OCI-LY3 (cell line): ENCODE results near the gene EFR3B.
"Not testable (repeated sequence)": the region's sequence is repeated elsewhere in the genome, so short reads cannot be mapped to it uniquely, and the experiment has no call there.

Source experiments
- H2AFZ ChIP-seq: fragments of 200-600, 300-600 bp; shearing (Covaris generic); 2 replicates; pipeline ENCODE4 v1.6.0; 2014; ENCODE audit warnings: antibody characterized with exemption, low read depth, low read length
- H3K27ac ChIP-seq: fragments of 200-600, 300-600 bp; sonication (generic); 2 replicates; pipeline ENCODE4 v1.5.1; 2014; ENCODE audit warnings: mild to moderate bottlenecking, low read length, moderate library complexity, mixed read lengths
- H3K27me3 ChIP-seq: fragments of 200-600, 300-600 bp; sonication (generic); 2 replicates; pipeline ENCODE4 v1.6.1; 2014; ENCODE audit warnings: low read depth, low read length, mixed read lengths
- H3K36me3 ChIP-seq: fragments of 200-600, 300-600 bp; sonication (generic); replicated peaks from 2 replicates; pipeline ENCODE3; 2014; ENCODE audit warnings: low read depth, low read length, mixed read lengths
- H3K4me1 ChIP-seq: fragments of 300-600, 200-600 bp; sonication (generic); 2 replicates; pipeline ENCODE4 v1.6.1; 2014; ENCODE audit warnings: low read length, mixed read lengths
- H3K4me2 ChIP-seq: fragments of 200-600, 300-600 bp; sonication (generic); 2 replicates; pipeline ENCODE4 v1.6.1; 2014; ENCODE audit warnings: low read length, mixed read lengths
- H3K4me3 ChIP-seq: fragments of 300-600, 200-600 bp; sonication (generic); 2 replicates; pipeline ENCODE4 v1.5.1; 2014; ENCODE audit warnings: antibody characterized with exemption, mild to moderate bottlenecking, low read length, moderate library complexity
- H3K79me2 ChIP-seq: fragments of 300-600, 200-600 bp; shearing (Covaris generic); 2 replicates; pipeline ENCODE4 v1.6.1; 2014; ENCODE audit warnings: mild to moderate bottlenecking, low read length, mixed read lengths
- H3K9ac ChIP-seq: fragments of 300-600, 200-600 bp; shearing (Covaris generic); 2 replicates; pipeline ENCODE4 v1.6.0; 2014; ENCODE audit warnings: mild to moderate bottlenecking, low read length, moderate library complexity
- H3K9me3 ChIP-seq: fragments of 200-600, 300-600 bp; shearing (Covaris generic); 2 replicates; pipeline ENCODE4 v1.6.1; 2014; ENCODE audit warnings: low read length, mixed read lengths; ENCODE audit not compliant: insufficient read depth
- H4K20me1 ChIP-seq: fragments of 200-600, 300-600 bp; sonication (generic); 2 replicates; pipeline ENCODE4 v1.6.1; 2016; ENCODE audit warnings: low read length, mixed read lengths; ENCODE audit not compliant: insufficient read depth
- EZH2phosphoT487 ChIP-seq: fragments of 200-600 bp; shearing (Covaris generic); IDR thresholded peaks from 2 replicates; pipeline ENCODE4 v1.6.1; 2018; ENCODE audit warnings: antibody characterized with exemption, mixed run types, low read depth
- TF ChIP-seq, protein P1 (sequence below): fragments of 200-600, 300-600 bp; sonication (generic); IDR thresholded peaks from 2 replicates; pipeline ENCODE4 v1.5.1; 2014; ENCODE audit warnings: antibody characterized with exemption, low read length, low read depth

The EFR3B gene

DNA sequence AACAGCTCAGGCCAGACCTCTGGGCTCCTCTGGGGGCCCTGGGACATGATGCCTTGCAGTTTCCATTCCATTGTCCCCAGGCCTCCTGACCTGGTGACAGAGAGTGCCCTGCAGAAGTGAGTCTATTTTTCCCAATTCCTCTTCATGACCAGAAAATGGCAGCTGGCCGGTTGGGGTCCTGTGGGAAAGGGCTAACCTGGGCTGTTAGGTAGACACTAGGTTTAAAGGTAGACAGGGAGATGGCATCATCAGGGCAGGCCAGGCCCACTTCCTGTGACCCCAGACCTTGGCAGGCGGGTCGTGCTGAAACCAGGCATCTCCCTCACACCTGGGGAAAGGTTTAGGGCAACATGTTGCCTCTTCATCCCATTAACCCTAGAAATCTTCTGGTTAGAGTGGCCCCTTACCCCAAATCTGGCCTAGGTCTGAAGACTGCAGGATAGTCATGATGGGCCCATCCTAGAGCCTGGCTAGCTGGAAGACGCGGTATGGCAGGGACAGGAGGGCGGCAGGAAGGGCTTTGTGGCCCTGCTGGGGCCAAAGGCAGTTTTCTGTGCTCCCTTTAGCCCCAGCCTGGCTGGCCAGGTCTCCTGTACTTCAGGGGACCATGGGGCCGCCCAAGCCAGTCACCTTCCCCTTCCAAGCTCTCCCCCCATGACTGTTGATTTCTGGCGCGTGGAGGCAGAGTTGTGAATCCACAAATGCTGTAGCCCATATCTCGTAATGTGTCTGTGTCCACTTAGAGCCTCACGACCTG lies 116.4 kb downstream of the EFR3B start:
- peaks cover 20% of the 10 kb centered on the region; the same call in 1 of the 2 replicates for H3K27me3 ChIP-seq
- H3K79me2 ChIP-seq: no peaks in the 10 kb centered on the region
- no peaks in the 10 kb centered on the region for H3K9me3 ChIP-seq
- no peak overlapping the region for H3K27ac ChIP-seq
- H3K36me3 ChIP-seq: no peaks in the 10 kb centered on the region
- H3K4me1 ChIP-seq: no peaks in the 10 kb centered on the region
- no peaks in the 10 kb centered on the region for H4K20me1 ChIP-seq
- no peak overlapping the region for H2AFZ ChIP-seq
- H3K4me3 ChIP-seq: no peak overlapping the region
- no peak overlapping the region for H3K9ac ChIP-seq
- H3K4me2 ChIP-seq: no peak overlapping the region
- no peak for TF ChIP-seq EZH2phosphoT487
- TF ChIP-seq, protein P1, sequence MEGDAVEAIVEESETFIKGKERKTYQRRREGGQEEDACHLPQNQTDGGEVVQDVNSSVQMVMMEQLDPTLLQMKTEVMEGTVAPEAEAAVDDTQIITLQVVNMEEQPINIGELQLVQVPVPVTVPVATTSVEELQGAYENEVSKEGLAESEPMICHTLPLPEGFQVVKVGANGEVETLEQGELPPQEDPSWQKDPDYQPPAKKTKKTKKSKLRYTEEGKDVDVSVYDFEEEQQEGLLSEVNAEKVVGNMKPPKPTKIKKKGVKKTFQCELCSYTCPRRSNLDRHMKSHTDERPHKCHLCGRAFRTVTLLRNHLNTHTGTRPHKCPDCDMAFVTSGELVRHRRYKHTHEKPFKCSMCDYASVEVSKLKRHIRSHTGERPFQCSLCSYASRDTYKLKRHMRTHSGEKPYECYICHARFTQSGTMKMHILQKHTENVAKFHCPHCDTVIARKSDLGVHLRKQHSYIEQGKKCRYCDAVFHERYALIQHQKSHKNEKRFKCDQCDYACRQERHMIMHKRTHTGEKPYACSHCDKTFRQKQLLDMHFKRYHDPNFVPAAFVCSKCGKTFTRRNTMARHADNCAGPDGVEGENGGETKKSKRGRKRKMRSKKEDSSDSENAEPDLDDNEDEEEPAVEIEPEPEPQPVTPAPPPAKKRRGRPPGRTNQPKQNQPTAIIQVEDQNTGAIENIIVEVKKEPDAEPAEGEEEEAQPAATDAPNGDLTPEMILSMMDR: no peak

DNA sequence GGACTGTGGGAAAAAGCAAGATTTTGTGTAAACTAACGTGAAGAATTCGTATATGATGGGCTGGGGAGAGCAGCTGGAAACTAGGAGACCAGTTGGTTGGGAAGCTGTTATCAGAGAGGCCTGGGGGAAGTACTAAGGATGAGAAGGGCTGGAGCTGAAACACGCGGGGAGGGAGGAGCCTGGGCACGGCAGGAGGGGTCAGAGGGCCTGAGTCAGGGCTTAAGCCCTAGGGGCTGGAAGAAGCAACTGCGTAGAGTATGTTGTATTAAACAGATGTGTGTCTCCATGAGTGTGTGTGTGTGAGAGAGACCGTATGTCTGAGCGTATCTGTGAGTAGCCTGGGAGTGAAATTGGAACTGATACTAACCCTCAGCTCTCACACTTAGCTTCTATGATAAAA lies 118.1 kb downstream of the EFR3B start:
- H3K79me2 ChIP-seq: no peaks in the 10 kb centered on the region
- TF ChIP-seq EZH2phosphoT487: no peak
- TF ChIP-seq, protein P1: no peak
- H4K20me1 ChIP-seq: no peaks in the 10 kb centered on the region
- H3K4me3 ChIP-seq: no peak overlapping the region
- no peak overlapping the region for H2AFZ ChIP-seq
- H3K9me3 ChIP-seq: no peaks in the 10 kb centered on the region
- no peaks in the 10 kb centered on the region for H3K36me3 ChIP-seq
- H3K27ac ChIP-seq: no peak overlapping the region
- H3K4me1 ChIP-seq: no peaks in the 10 kb centered on the region
- no peak overlapping the region for H3K9ac ChIP-seq
- H3K4me2 ChIP-seq: no peak overlapping the region
- peaks cover 20% of the 10 kb centered on the region for H3K27me3 ChIP-seq

DNA sequence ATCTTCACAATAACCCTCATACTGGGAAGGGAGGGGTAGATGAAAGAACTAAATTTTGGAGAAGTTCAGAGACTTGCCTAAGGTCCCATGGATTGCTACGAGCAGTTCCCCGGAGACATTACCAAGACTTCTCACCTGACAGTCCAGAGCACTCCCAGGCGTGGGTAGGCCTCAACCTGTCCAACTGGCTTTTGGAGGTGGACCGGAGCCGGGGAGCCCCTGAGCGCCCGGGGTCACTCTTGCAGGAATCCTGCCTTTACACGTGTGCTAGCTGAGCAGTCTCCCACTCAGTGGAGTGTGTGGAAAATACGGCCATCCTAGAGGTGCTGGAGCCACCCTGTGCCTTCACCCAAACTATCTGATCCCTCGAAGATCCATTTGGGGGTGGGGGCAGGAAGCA lies 118.5 kb downstream of the EFR3B start:
- peaks cover 24% of the 10 kb centered on the region for H3K27me3 ChIP-seq
- H4K20me1 ChIP-seq: no peaks in the 10 kb centered on the region
- H3K27ac ChIP-seq: no peak overlapping the region
- H3K4me3 ChIP-seq: no peak overlapping the region
- TF ChIP-seq EZH2phosphoT487: no peak
- TF ChIP-seq, protein P1: no peak
- no peak overlapping the region for H3K9ac ChIP-seq
- H3K9me3 ChIP-seq: no peaks in the 10 kb centered on the region
- no peaks in the 10 kb centered on the region for H3K79me2 ChIP-seq
- peaks cover 3% of the 10 kb centered on the region for H3K4me1 ChIP-seq
- H2AFZ ChIP-seq: no peak overlapping the region
- H3K4me2 ChIP-seq: no peak overlapping the region
- H3K36me3 ChIP-seq: no peaks in the 10 kb centered on the region

DNA sequence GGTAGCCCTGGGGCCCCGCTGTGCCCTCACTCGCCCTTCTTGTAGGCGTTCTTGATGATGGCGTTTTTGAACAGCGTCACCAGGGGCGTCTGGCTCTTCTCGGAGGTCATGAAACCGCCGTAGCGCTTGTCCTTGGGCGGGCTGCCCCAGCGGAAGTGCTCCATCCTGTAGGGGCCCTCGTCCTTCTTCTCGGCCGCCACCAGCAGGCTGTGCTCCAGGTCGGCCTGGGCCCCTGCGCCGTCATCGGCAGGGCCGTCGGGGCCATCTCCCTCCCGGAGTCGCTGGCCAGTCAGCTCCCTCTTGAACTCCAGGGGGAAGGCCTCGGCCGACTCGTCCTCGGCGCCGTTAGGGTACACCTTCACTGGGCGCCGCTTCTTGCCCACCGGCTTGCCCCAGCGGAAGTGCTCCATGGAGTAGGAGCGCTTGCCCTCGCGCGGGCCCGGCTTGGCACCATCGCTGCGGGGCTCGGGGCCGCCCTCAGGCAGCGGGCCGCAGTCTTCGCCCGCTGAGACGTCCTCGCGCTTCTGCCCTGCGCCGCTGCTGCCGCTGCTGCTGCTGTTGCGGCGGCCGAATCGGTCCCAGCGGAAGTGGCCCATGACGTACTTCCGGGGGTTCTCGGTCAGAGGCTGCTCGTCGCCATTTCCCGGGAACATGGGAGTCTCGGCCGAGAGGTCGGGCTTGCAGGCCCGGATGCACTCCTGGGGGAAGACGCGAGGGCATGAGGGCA lies 119.3 kb downstream of the EFR3B start:
- Histone ChIP-seq H3K36me3 (no peaks in the 10 kb centered on the region), H3K9ac (no peak overlapping the region), H3K4me2 (no peak overlapping the region), H3K79me2 (no peaks in the 10 kb centered on the region), H3K4me1 (peaks cover 10% of the 10 kb centered on the region), H3K27ac (no peak overlapping the region), H4K20me1 (no peaks in the 10 kb centered on the region), H2AFZ (no peak overlapping the region), H3K27me3 (peaks cover 26% of the 10 kb centered on the region), H3K4me3 (no peak overlapping the region), H3K9me3 (no peaks in the 10 kb centered on the region)
- TF ChIP-seq EZH2phosphoT487: no peak
- TF ChIP-seq, protein P1: no peak

DNA sequence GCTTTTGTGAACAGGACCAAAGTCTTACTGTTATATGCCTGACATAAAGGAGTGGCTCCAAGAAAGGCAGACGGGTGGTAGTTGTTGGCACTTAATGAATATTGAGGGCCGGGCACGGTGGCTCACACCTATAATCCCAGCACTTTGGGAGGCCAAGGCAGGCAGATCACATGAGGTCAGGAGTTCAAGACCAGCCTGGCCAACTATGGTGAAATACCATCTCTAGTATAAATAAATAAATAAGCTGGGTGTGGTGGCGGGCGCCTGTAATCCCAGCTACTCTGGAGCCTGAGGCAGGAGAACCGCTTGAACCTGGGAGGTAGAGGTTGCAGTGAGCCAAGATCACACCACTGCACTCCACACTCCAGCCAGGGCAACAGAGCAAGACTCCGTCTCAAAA lies 120.2 kb downstream of the EFR3B start:
- not testable (repeated sequence) for H3K4me2 ChIP-seq, H3K27ac ChIP-seq, H4K20me1 ChIP-seq, H3K79me2 ChIP-seq, H3K9ac ChIP-seq, H2AFZ ChIP-seq, H3K9me3 ChIP-seq, H3K36me3 ChIP-seq, H3K4me3 ChIP-seq
- H3K27me3 ChIP-seq: peaks cover 26% of the 10 kb centered on the region
- peaks cover 17% of the 10 kb centered on the region for H3K4me1 ChIP-seq
